ENCODE measurements around the gene VPS29. TPM values are rescaled to one million over a fixed set of nuclear protein-coding genes. Genes with fewer than 3 reads are reported as not detected.
A peak's percentile ranks its signal among the peaks of the same experiment; 100 is the strongest.
"Not testable (repeated sequence)": the region's sequence is repeated elsewhere in the genome, so short reads cannot be mapped to it uniquely, and the experiment has no call there.

VPS29 gene
- total RNA-seq, 1 donor from 2014 or later = 108 TPM

GRCh38 chr12:110532644-110533043 lies 30.7 kb upstream of the VPS29 start:
- DNase-seq = no peak
- intact Hi-C loops (cut with DNase I) = no loop called here
- no peak for ATAC-seq (ENCODE audit: poor library complexity)

- no peak for DNase-seq
- intact Hi-C loops (cut with DNase I) = no loop called here
- ATAC-seq (ENCODE audit: poor library complexity) = no peak
Observed at GRCh38 chr12:110531741-110532333, 29.9 kb upstream of the VPS29 start.

- ATAC-seq (ENCODE audit: poor library complexity) (no peak), DNase-seq (no peak)
- intact Hi-C loops (cut with DNase I) = no loop called here
Observed at GRCh38 chr12:110530511-110530910, 28.6 kb upstream of the VPS29 start.

GRCh38 chr12:110528277-110528839 lies 26.4 kb upstream of the VPS29 start:
- intact Hi-C loops (cut with DNase I) = loop anchor here (10.0 kb wide), 1 partner anchor 306 kb away; no protein-coding TSS in a partner anchor
- ATAC-seq (ENCODE audit: poor library complexity) (no peak), DNase-seq (no peak)

GRCh38 chr12:110520876-110521712 lies 19.2 kb upstream of the VPS29 start:
- not testable (repeated sequence) for ATAC-seq (ENCODE audit: poor library complexity); DNase-seq
- intact Hi-C loops (cut with DNase I) = loop anchor here (10.0 kb wide), 1 partner anchor 314 kb away; no protein-coding TSS in a partner anchor

GRCh38 chr12:110518014-110518413 lies 16.1 kb upstream of the VPS29 start:
- intact Hi-C loops (cut with DNase I); ATAC-seq (ENCODE audit: poor library complexity): not testable (repeated sequence)

GRCh38 chr12:110516995-110517394 lies 15.1 kb upstream of the VPS29 start:
- DNase-seq = no peak
- no peak for ATAC-seq (ENCODE audit: poor library complexity)
- intact Hi-C loops (cut with DNase I) = no loop called here

More at GRCh38 chr12:110518014-110518413, 16.1 kb upstream of the VPS29 start:
- DNase-seq = not testable (repeated sequence)

- ATAC-seq (ENCODE audit: poor library complexity) = no peak
- intact Hi-C loops (cut with DNase I) = loop anchor here (5.0 kb wide), 1 partner anchor 88 kb away; no protein-coding TSS in a partner anchor
- no peak for DNase-seq
Observed at GRCh38 chr12:110514363-110514762, 12.5 kb upstream of the VPS29 start.

GRCh38 chr12:110513842-110514241 lies 11.9 kb upstream of the VPS29 start:
- intact Hi-C loops (cut with DNase I) = loop anchor here (5.0 kb wide), 1 partner anchor 88 kb away; no protein-coding TSS in a partner anchor

GRCh38 chr12:110508071-110508586 lies 6.2 kb upstream of the VPS29 start:
- no peak for ATAC-seq (ENCODE audit: poor library complexity)
- intact Hi-C loops (cut with DNase I) = no loop called here
- no peak for DNase-seq

More at GRCh38 chr12:110513842-110514241, 11.9 kb upstream of the VPS29 start:
- no peak for DNase-seq
- no peak for ATAC-seq (ENCODE audit: poor library complexity)

GRCh38 chr12:110505332-110505731 lies 3.4 kb upstream of the VPS29 start:
- ATAC-seq (ENCODE audit: poor library complexity) (no peak), DNase-seq (no peak)
- intact Hi-C loops (cut with DNase I) = no loop called here

GRCh38 chr12:110503432-110503831 lies 1.5 kb upstream of the VPS29 start:
- no peak for DNase-seq
- intact Hi-C loops (cut with DNase I) = no loop called here
- ATAC-seq (ENCODE audit: poor library complexity) = no peak

GRCh38 chr12:110501399-110501751 lies 536 bp downstream of the VPS29 start:
- DNase-seq = no peak
- intact Hi-C loops (cut with DNase I) = no loop called here
- peak; percentile 33 for ATAC-seq (ENCODE audit: poor library complexity)

GRCh38 chr12:110498984-110499706 lies 2.8 kb downstream of the VPS29 start:
- intact Hi-C loops (cut with DNase I) = no loop called here
- no peak for DNase-seq
- ATAC-seq (ENCODE audit: poor library complexity) = no peak

GRCh38 chr12:110475426-110475825 lies 26.5 kb downstream of the VPS29 start:
- intact Hi-C loops (cut with DNase I) = no loop called here
- ATAC-seq (ENCODE audit: poor library complexity) (no peak), DNase-seq (no peak)

- intact Hi-C loops (cut with DNase I) = no loop called here
- DNase-seq (peak; percentile 97), ATAC-seq (ENCODE audit: poor library complexity) (peak; percentile 96)
Observed at GRCh38 chr12:110468214-110469048, 33.5 kb downstream of the VPS29 start, which contains the start of the genes FAM216A and GPN3. TSS of gene FAM216A (plus strand) at chr12:110468845. CDS start at chr12:110468876, 31 bp downstream. TSS of gene GPN3 (minus strand) at chr12:110468257. CDS start at chr12:110468203, 54 bp downstream.

- ATAC-seq (ENCODE audit: poor library complexity) (no peak), DNase-seq (no peak)
- intact Hi-C loops (cut with DNase I) = no loop called here
Observed at GRCh38 chr12:110467847-110468213, 34.1 kb downstream of the VPS29 start.

GRCh38 chr12:110466791-110467190 lies 35.1 kb downstream of the VPS29 start:
- intact Hi-C loops (cut with DNase I) = no loop called here

More at GRCh38 chr12:110466791-110467190, 35.1 kb downstream of the VPS29 start:
- DNase-seq (no peak), ATAC-seq (ENCODE audit: poor library complexity) (no peak)
